Measurements from ENCODE around the gene RNF40.

The RNF40 gene

GRCh38 chr16:30760001-30760559 lies 2.0 kb upstream of the RNF40 start:
- no peak overlapping the region for H3K27ac ChIP-seq
- no peak for DNase-seq (ENCODE audit: low read depth, low spot score)

- H3K27ac ChIP-seq, result peak overlapping the region; percentile 63
These were observed 1.3 kb upstream of the RNF40 start for GRCh38 chr16:30760577-30761426.

GRCh38 chr16:30761427-30761927 lies 645 bp upstream of the RNF40 start:
- DNase-seq (ENCODE audit: low read depth, low spot score), result no peak
- H3K27ac ChIP-seq, result peak overlapping the region; percentile 63

More at GRCh38 chr16:30760577-30761426, 1.3 kb upstream of the RNF40 start:
- DNase-seq (ENCODE audit: low read depth, low spot score), result no peak

GRCh38 chr16:30762991-30763725 lies 1.0 kb downstream of the RNF40 start:
- DNase-seq (ENCODE audit: low read depth, low spot score), result no peak
- peak overlapping the region; percentile 63 for H3K27ac ChIP-seq

GRCh38 chr16:30764086-30764485 lies 2.0 kb downstream of the RNF40 start:
- no peak for DNase-seq (ENCODE audit: low read depth, low spot score)
- no peak overlapping the region for H3K27ac ChIP-seq

GRCh38 chr16:30764816-30765465 lies 2.8 kb downstream of the RNF40 start:
- DNase-seq (ENCODE audit: low read depth, low spot score), result no peak
- no peak overlapping the region for H3K27ac ChIP-seq

- DNase-seq (ENCODE audit: low read depth, low spot score), result no peak
- no peak overlapping the region for H3K27ac ChIP-seq
These were observed 4.2 kb downstream of the RNF40 start for GRCh38 chr16:30766206-30766932.

GRCh38 chr16:30766933-30767284 lies 4.8 kb downstream of the RNF40 start:
- no peak overlapping the region for H3K27ac ChIP-seq
- no peak for DNase-seq (ENCODE audit: low read depth, low spot score)

- DNase-seq (ENCODE audit: low read depth, low spot score), result no peak
- H3K27ac ChIP-seq, result no peak overlapping the region
These were observed 5.8 kb downstream of the RNF40 start for GRCh38 chr16:30767767-30768465.

GRCh38 chr16:30768583-30769181 lies 6.6 kb downstream of the RNF40 start:
- no peak overlapping the region for H3K27ac ChIP-seq
- DNase-seq (ENCODE audit: low read depth, low spot score), result no peak

GRCh38 chr16:30769379-30770089 lies 7.4 kb downstream of the RNF40 start:
- H3K27ac ChIP-seq, result no peak overlapping the region
- DNase-seq (ENCODE audit: low read depth, low spot score), result no peak

GRCh38 chr16:30771726-30772125 lies 9.6 kb downstream of the RNF40 start:
- H3K27ac ChIP-seq, result no peak overlapping the region
- no peak for DNase-seq (ENCODE audit: low read depth, low spot score)

GRCh38 chr16:30773826-30774225 lies 11.7 kb downstream of the RNF40 start:
- H3K27ac ChIP-seq, result no peak overlapping the region
- DNase-seq (ENCODE audit: low read depth, low spot score), result no peak

GRCh38 chr16:30774367-30775130 lies 12.4 kb downstream of the RNF40 start:
- no peak for DNase-seq (ENCODE audit: low read depth, low spot score)
- peak overlapping the region; percentile 78 for H3K27ac ChIP-seq

GRCh38 chr16:30775131-30775391 lies 12.9 kb downstream of the RNF40 start:
- no peak for DNase-seq (ENCODE audit: low read depth, low spot score)
- peak overlapping the region; percentile 78 for H3K27ac ChIP-seq

- H3K27ac ChIP-seq, result peak overlapping the region; percentile 78
- DNase-seq (ENCODE audit: low read depth, low spot score), result no peak
These were observed 13.5 kb downstream of the RNF40 start for GRCh38 chr16:30775392-30776188.

All from epithelial cell of prostate (primary cell).